Measurements from ENCODE around the gene SGMS1.

- TF ChIP-seq EZH2 (IDR thresholded peaks at IDR 0.05; ENCODE audit: low read depth, unreplicated experiment): no peak
- TF ChIP-seq CTCF (conservative IDR thresholded peaks at IDR 0.05; ENCODE audit: low read depth in 2 of 2): no peak
- no peak for TF ChIP-seq JUNB (IDR thresholded peaks at IDR 0.05; ENCODE audit: unreplicated experiment)
- no peak for TF ChIP-seq POLR2AphosphoS5 (IDR thresholded peaks at IDR 0.05; ENCODE audit: low read depth)
- no peak for TF ChIP-seq ETS1 (IDR thresholded peaks at IDR 0.05)
- no peak for TF ChIP-seq EZH2phosphoT487 (IDR thresholded peaks at IDR 0.05; ENCODE audit: unreplicated experiment)
- no peak for TF ChIP-seq CREB1 (CRISPR knock-in tag; IDR thresholded peaks at IDR 0.05; ENCODE audit: low read depth)
- TF ChIP-seq REST (IDR thresholded peaks at IDR 0.05; ENCODE audit: unreplicated experiment): no peak
- TF ChIP-seq STAT1 (IDR thresholded peaks at IDR 0.05; ENCODE audit: unreplicated experiment): no peak
Observed at GRCh38 chr10:50318129-50318528, 305.6 kb downstream of the SGMS1 start.
